Esophagus squamous epithelium (tissue), 5 donors: ENCODE data around the gene PSENEN. TPM values are rescaled to one million over a fixed set of nuclear protein-coding genes. Genes with fewer than 3 reads are reported as not detected.
A peak's percentile ranks its signal among the peaks of the same experiment; 100 is the strongest.

Experiments
- DNase-seq: peaks from one replicate; lab custom pipeline; 2025; lab: John Stamatoyannopoulos, UW
- H3K27ac ChIP-seq, 4 donors: fragments of 200-600 bp; sonication (generic); one replicate each; pipeline ENCODE4 v1.5.1; 2016 to 2019; ENCODE audit warnings: mild to moderate bottlenecking in 1 of 4
- H3K27me3 ChIP-seq, 4 donors: fragments of 200-600 bp; sonication (generic); 1 replicate in 3 of 4; 2 replicates in 1 of 4; pipeline versions ENCODE4 v1.5.1 to v1.6.0; 2017 to 2021; ENCODE audit warnings: antibody characterized with exemption in 1 of 4
- H3K36me3 ChIP-seq, 3 donors: fragments of 200-600 bp; sonication (generic); one replicate each; pipeline ENCODE4 v1.5.1; 2016 to 2019
- H3K4me1 ChIP-seq, 3 donors: fragments of 200-600 bp; sonication (generic); one replicate each; pipeline ENCODE4 v1.5.1; 2017 to 2019
- H3K4me3 ChIP-seq, 4 donors: fragments of 200-600 bp; sonication (generic); 1 replicate in 3 of 4; 2 replicates in 1 of 4; pipeline ENCODE4 v1.5.1; 2016 to 2019; ENCODE audit warnings: mild to moderate bottlenecking in 2 of 4, moderate library complexity in 1 of 4
- H3K9me3 ChIP-seq, 3 donors: fragments of 200-600 bp; sonication (generic); one replicate each; pipeline ENCODE4 v1.5.1; 2016 to 2019
- CTCF ChIP-seq, 6 experiments: fragments of 450-650 bp in 4 of 6; fragments of 200-600 bp in 2 of 6; sonication (generic) in 2 of 6; IDR thresholded peaks; one replicate each; pipeline ENCODE4 v1.5.1; 2016 to 2019; ENCODE audit warnings: antibody characterized with exemption in 6 of 6, mild to moderate bottlenecking in 4 of 6, moderate library complexity in 4 of 6
- POLR2A ChIP-seq, 4 donors: fragments of 450-650 bp; IDR thresholded peaks; one replicate each; pipeline ENCODE4 v1.6.1; 2017; ENCODE audit warnings: antibody characterized with exemption in 4 of 4, mild to moderate bottlenecking in 4 of 4, moderate library complexity in 3 of 4
- WGBS, 2 donors: methylation state at CpG; one replicate each; pipeline ENCODE4 v1.1.5; 2018; 5-methylcytosine and 5-hydroxymethylcytosine counted together
- intact Hi-C: fragments of 100-400 bp; cut with DNase I; formaldehyde crosslinking; loops from one replicate; pipeline ENCODE4 v1.15.0; 2022
- total RNA-seq, 4 donors: library from RNA; depleted of rRNA; stranded (reverse); fragments of >200 nt; gene quantifications; one replicate each; pipeline ENCODE4 v1.1.0, GENCODE V29; 2016
- donor health status: DM: yes; HTN: yes; CAD: no.

Gene PSENEN
- total RNA-seq, 4 donors from 2014 or later = 23.3 to 33.9 (median 32.3) TPM

- 84 to 93% methylated on average over 5 to 6 of the region's 35 CpGs for WGBS, 2 donors
- H3K9me3 ChIP-seq = no peaks in the 10 kb centered on the region
- intact Hi-C loops = no loop called here
- H3K4me1 ChIP-seq = peaks cover 0 to 20% (median 8%) of the 10 kb centered on the region in 3 donors
- H3K27ac ChIP-seq = no peak overlapping the region
- TF ChIP-seq CTCF (IDR thresholded peaks at IDR 0.05) (no peak), POLR2A (IDR thresholded peaks at IDR 0.05) (no peak)
- no peak for DNase-seq
- H3K27me3 ChIP-seq = no peaks in the 10 kb centered on the region
- H3K36me3 ChIP-seq = peaks cover 72 to 100% (median 75%) of the 10 kb centered on the region in 3 donors
- no peak overlapping the region for H3K4me3 ChIP-seq
These were observed 12.0 kb upstream of the PSENEN start for GRCh38 chr19:35733180-35734125.

GRCh38 chr19:35734273-35734672 is 11.2 kb upstream of the PSENEN start:
- Histone ChIP-seq H3K36me3 (peaks cover 64 to 100% (median 72%) of the 10 kb centered on the region in 3 donors), H3K4me1 (peaks cover 0 to 22% (median 8%) of the 10 kb centered on the region in 3 donors), H3K27me3 (no peaks in the 10 kb centered on the region), H3K4me3 (no peak overlapping the region), H3K27ac (no peak overlapping the region), H3K9me3 (no peaks in the 10 kb centered on the region)
- no peak for DNase-seq
- intact Hi-C loops = no loop called here
- 91 to 95% methylated on average over 7 to 8 of the region's 8 CpGs for WGBS, 2 donors
- no peak for TF ChIP-seq CTCF (IDR thresholded peaks at IDR 0.05)
- no peak for TF ChIP-seq POLR2A (IDR thresholded peaks at IDR 0.05)

- Histone ChIP-seq H3K9me3 (no peaks in the 10 kb centered on the region), H3K4me1 (peaks cover 6 to 28% (median 12%) of the 10 kb centered on the region in 3 donors), H3K4me3 (no peak overlapping the region), H3K36me3 (peaks cover 58 to 94% (median 66%) of the 10 kb centered on the region in 3 donors), H3K27ac (no peak overlapping the region), H3K27me3 (no peaks in the 10 kb centered on the region)
- intact Hi-C loops = no loop called here
- no peak for TF ChIP-seq POLR2A (IDR thresholded peaks at IDR 0.05)
- no peak for DNase-seq
- 92 to 100% methylated on average over 2 to 4 of the region's 5 CpGs for WGBS, 2 donors
These were observed 10.6 kb upstream of the PSENEN start for GRCh38 chr19:35734889-35735288.

- Histone ChIP-seq H3K36me3 (peaks cover 36 to 73% (median 48%) of the 10 kb centered on the region in 3 donors), H3K27me3 (no peaks in the 10 kb centered on the region), H3K9me3 (no peaks in the 10 kb centered on the region), H3K4me1 (peaks cover 13 to 30% (median 15%) of the 10 kb centered on the region in 3 donors), H3K4me3 (no peak overlapping the region), H3K27ac (no peak overlapping the region)
- no peak for DNase-seq
- TF ChIP-seq CTCF (IDR thresholded peaks at IDR 0.05) = peak in 2 of 6 experiments; percentile 11 to 41
- TF ChIP-seq POLR2A (IDR thresholded peaks at IDR 0.05) = no peak
- 79 to 88% methylated on average over 7 to 14 of the region's 22 CpGs for WGBS, 2 donors
- intact Hi-C loops = no loop called here
These were observed 8.3 kb upstream of the PSENEN start for GRCh38 chr19:35736913-35737886.
